ENCODE data around the gene SSC4D.

GRCh38 chr7:76405738-76406137, 3.8 kb downstream of the SSC4D start:
- TF ChIP-seq CTCF (IDR thresholded peaks at IDR 0.05; ENCODE audit: low read depth, low read length), result no peak
- TF ChIP-seq POLR2A (IDR thresholded peaks at IDR 0.05; ENCODE audit: extremely low read depth, insufficient read length), result no peak
- no peak for TF ChIP-seq MYC (IDR thresholded peaks at IDR 0.05; ENCODE audit: low read depth, low read length)
- no peak for TF ChIP-seq MAX (IDR thresholded peaks at IDR 0.05; ENCODE audit: low read depth, low read length)
